ENCODE measurements around the gene BRWD1. TPM values are rescaled to one million over a fixed set of nuclear protein-coding genes. Genes with fewer than 3 reads are reported as not detected.

The BRWD1 gene
- total and polyA plus RNA-seq, 10 donors = 7.2 to 98.0 (median 55.7) TPM

- H3K4me3 ChIP-seq = no peak overlapping the region
- intact Hi-C loops (cut with DNase I; ENCODE audit: low total_unique reads) = no loop called here
Measured at GRCh38 chr21:39142972-39143371, 170.5 kb downstream of the BRWD1 start.

DNA sequence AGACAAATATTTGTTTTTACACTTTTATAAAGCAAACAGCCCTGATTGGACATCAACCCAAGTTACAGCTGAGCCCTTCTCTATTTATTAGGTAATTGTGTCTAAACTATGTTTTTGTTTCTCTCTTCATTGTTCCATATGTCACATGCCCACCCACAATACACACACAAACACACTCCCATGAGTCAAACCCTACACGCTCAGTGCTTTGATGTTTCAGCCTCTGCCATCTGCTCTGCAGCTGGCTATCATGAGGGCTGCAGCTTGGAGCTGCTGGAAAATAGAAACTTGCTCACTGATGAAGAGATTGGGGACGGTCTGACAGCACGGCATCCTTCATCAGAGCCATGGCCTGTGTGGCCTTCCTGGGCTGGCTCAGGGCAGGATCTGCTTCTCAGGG lies 171.9 kb downstream of the BRWD1 start:
- DNase-seq = no peak

More at GRCh38 chr21:39142972-39143371, 170.5 kb downstream of the BRWD1 start:
- Histone ChIP-seq H3K4me1 (peaks cover 0 to 5% (median 1%) of the 10 kb centered on the region in 6 donors), H3K9me3 (peaks cover 0 to 15% (median 2%) of the 10 kb centered on the region in 8 donors), H3K27me3 (replicated peaks in 1 of 7) (no peaks in the 10 kb centered on the region), H3K27ac (no peak overlapping the region), H3K36me3 (no peaks in the 10 kb centered on the region)
- DNase-seq = no peak
- WGBS, 5 donors = 66 to 78% (median 71%) methylated on average over 3 of the region's 3 CpGs
- no peak for TF ChIP-seq POLR2A (IDR thresholded peaks at IDR 0.05)
- TF ChIP-seq POLR2AphosphoS5 (IDR thresholded peaks at IDR 0.05) = no peak
- TF ChIP-seq CTCF (IDR thresholded peaks at IDR 0.05 in 8 of 11, conservative IDR thresholded peaks at IDR 0.05 in 3 of 11) = no peak

DNA sequence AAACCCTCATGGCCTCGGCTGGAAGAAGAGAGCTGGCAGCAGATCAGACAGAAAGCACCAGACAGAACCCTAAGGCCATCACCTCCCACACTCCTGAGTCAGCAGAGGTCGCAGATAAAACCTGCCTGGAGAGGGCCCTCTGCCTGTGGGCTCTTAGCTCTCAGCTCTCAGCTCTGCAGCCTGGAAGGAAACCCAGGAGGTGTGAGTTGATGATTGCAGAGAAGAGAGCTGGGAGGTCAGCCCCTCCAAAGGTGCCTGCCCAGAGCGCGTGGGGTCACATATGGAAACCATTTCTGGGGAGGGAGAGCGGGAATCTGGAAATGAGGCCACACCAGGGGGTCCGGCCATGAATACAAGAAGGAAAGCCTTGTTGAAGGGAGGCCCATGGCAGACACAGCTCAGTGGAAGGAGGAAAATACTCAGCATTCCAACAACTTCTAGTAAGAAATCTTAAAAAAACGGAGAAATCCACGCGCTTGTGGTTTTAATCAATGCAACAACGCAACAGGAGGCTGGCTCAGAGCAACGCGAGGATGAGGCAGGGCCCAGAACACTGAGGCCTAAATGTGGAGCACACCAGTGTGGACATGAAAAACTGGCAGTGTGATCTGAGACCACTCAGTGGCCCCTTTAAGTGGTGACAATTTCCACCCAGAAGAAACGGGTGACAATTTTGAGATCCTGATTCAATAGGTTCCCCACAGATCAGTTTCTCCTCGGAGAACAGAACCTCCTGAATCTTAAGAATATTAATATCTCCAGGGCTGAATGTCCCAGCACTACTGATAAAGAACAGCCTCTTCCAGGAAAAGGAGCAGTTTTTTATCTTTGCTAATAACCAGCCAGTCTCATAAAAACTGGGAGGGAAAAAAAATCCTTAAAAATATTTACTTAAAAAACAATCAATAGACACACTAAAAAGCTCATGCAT lies 175.9 kb downstream of the BRWD1 start:
- no peaks in the 10 kb centered on the region for H3K36me3 ChIP-seq
- H3K4me3 ChIP-seq = no peak overlapping the region
- no peak for DNase-seq
- intact Hi-C loops (cut with DNase I; ENCODE audit: low total_unique reads) = loop anchor here (2.0 to 10.0 kb wide), 2 partner anchors 403 to 633 kb away; no protein-coding TSS in a partner anchor
- H3K4me1 ChIP-seq = peaks cover 5 to 29% (median 13%) of the 10 kb centered on the region in 6 donors
- H3K9me3 ChIP-seq = no peaks in the 10 kb centered on the region
- H3K27ac ChIP-seq = peak overlapping the region in 7 of 8 donors; percentile 29 to 63 (median 48)
- no peaks in the 10 kb centered on the region for H3K27me3 ChIP-seq (replicated peaks in 1 of 7)
- TF ChIP-seq CTCF (IDR thresholded peaks at IDR 0.05 in 8 of 11, conservative IDR thresholded peaks at IDR 0.05 in 3 of 11) (no peak), POLR2A (IDR thresholded peaks at IDR 0.05) (no peak), POLR2AphosphoS5 (IDR thresholded peaks at IDR 0.05) (no peak)
- 71 to 83% (median 73%) methylated on average over 13 to 14 of the region's 14 CpGs for WGBS, 5 donors

More for the DNA sequence above, 171.9 kb downstream of the BRWD1 start:
- Histone ChIP-seq H3K27me3 (replicated peaks in 1 of 7) (no peaks in the 10 kb centered on the region), H3K36me3 (no peaks in the 10 kb centered on the region), H3K4me3 (no peak overlapping the region), H3K9me3 (peaks cover 0 to 15% (median 2%) of the 10 kb centered on the region in 8 donors), H3K27ac (no peak overlapping the region), H3K4me1 (peaks cover 3 to 19% (median 11%) of the 10 kb centered on the region in 6 donors)
- WGBS, 5 donors = 68 to 87% (median 75%) methylated on average over 3 of the region's 3 CpGs
- TF ChIP-seq POLR2AphosphoS5 (IDR thresholded peaks at IDR 0.05) = no peak
- TF ChIP-seq CTCF (IDR thresholded peaks at IDR 0.05 in 8 of 11, conservative IDR thresholded peaks at IDR 0.05 in 3 of 11) = no peak
- TF ChIP-seq POLR2A (IDR thresholded peaks at IDR 0.05) = no peak
- intact Hi-C loops (cut with DNase I; ENCODE audit: low total_unique reads) = no loop called here

DNA sequence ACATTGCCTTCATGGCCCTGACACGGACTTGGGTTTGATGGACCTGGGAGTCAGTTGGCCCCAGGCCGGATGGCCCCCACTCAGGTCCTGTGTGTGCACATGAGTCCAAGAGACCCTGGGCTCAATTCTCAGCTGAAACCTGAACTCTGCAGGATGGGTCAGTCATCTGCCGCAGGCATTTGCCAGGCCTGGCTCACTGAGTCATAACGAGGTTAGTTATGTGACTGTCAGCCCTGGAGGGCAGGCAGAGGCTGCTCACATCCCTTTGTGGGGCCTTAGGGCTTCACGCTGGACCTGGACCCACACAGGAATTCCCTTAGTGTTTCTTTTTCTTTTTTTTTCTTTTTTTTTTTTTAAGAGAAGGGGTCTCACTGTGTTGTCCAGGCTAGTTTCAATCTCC lies 176.7 kb downstream of the BRWD1 start:
- Histone ChIP-seq H3K9me3 (peaks cover 0 to under 1% (median 0%) of the 10 kb centered on the region in 8 donors), H3K27me3 (replicated peaks in 1 of 7) (no peaks in the 10 kb centered on the region), H3K4me1 (peaks cover 5 to 29% (median 13%) of the 10 kb centered on the region in 6 donors), H3K4me3 (no peak overlapping the region), H3K36me3 (no peaks in the 10 kb centered on the region), H3K27ac (peak overlapping the region in 6 of 8 donors; percentile 29 to 63 (median 53))
- 84 to 95% (median 92%) methylated on average over 5 of the region's 5 CpGs for WGBS, 5 donors
- TF ChIP-seq POLR2A (IDR thresholded peaks at IDR 0.05) = no peak
- TF ChIP-seq CTCF (IDR thresholded peaks at IDR 0.05 in 8 of 11, conservative IDR thresholded peaks at IDR 0.05 in 3 of 11) = no peak
- TF ChIP-seq POLR2AphosphoS5 (IDR thresholded peaks at IDR 0.05) = no peak
- DNase-seq = no peak
- intact Hi-C loops (cut with DNase I; ENCODE audit: low total_unique reads) = loop anchor here (2.0 to 10.0 kb wide), 2 partner anchors 402 to 632 kb away; no protein-coding TSS in a partner anchor
